GM18870 (cell line): Measurements from ENCODE around the gene AASS.
A peak's percentile ranks its signal among the peaks of the same experiment; 100 is the strongest.
"Not testable (repeated sequence)": the region's sequence is repeated elsewhere in the genome, so short reads cannot be mapped to it uniquely, and the experiment has no call there.

Experiments used
- ATAC-seq: cut with Tn5 transposase; IDR thresholded peaks from one replicate; pipeline ENCODE4 v1.9.1; 2021; ENCODE audit warnings: moderate library complexity; ENCODE audit not compliant: unreplicated experiment

The AASS gene

GRCh38 chr7:122143751-122144711 lies at the start of gene AASS:
Gene AASS, minus strand, starts transcription at chr7:122144249. Its CDS starts 10,523 bp downstream, at chr7:122133726.
- ATAC-seq = peak; percentile 100

GRCh38 chr7:122188785-122189184 lies 44.7 kb upstream of the AASS start:
- no peak for ATAC-seq

GRCh38 chr7:122183106-122183505 lies 39.1 kb upstream of the AASS start:
- no peak for ATAC-seq

GRCh38 chr7:122182081-122182480 lies 38.0 kb upstream of the AASS start:
- ATAC-seq = no peak

GRCh38 chr7:122172144-122172543 lies 28.1 kb upstream of the AASS start:
- ATAC-seq = not testable (repeated sequence)

- no peak for ATAC-seq
These were observed 22.7 kb upstream of the AASS start for GRCh38 chr7:122166740-122167139.

GRCh38 chr7:122166275-122166674 lies 22.2 kb upstream of the AASS start:
- ATAC-seq = no peak

GRCh38 chr7:122161628-122162027 lies 17.6 kb upstream of the AASS start:
- ATAC-seq = no peak

GRCh38 chr7:122155566-122155965 lies 11.5 kb upstream of the AASS start:
- no peak for ATAC-seq

- ATAC-seq = no peak
These were observed 4.8 kb upstream of the AASS start for GRCh38 chr7:122148878-122149277.

- ATAC-seq = no peak
These were observed 4.0 kb upstream of the AASS start for GRCh38 chr7:122148081-122148480.

GRCh38 chr7:122145937-122146645 lies 2.0 kb upstream of the AASS start:
- no peak for ATAC-seq

GRCh38 chr7:122143376-122143750 lies 686 bp downstream of the AASS start:
- no peak for ATAC-seq

GRCh38 chr7:122140918-122141317 lies 3.1 kb downstream of the AASS start:
- no peak for ATAC-seq

GRCh38 chr7:122137251-122138077 lies 6.6 kb downstream of the AASS start:
- no peak for ATAC-seq

- no peak for ATAC-seq
These were observed 7.3 kb downstream of the AASS start for GRCh38 chr7:122136639-122137245.

GRCh38 chr7:122136078-122136477 lies 8.0 kb downstream of the AASS start:
- no peak for ATAC-seq

- ATAC-seq = no peak
These were observed 8.8 kb downstream of the AASS start for GRCh38 chr7:122135275-122135674.

- ATAC-seq = not testable (repeated sequence)
These were observed 9.3 kb downstream of the AASS start for GRCh38 chr7:122134793-122135192.

- no peak for ATAC-seq
These were observed 10.6 kb downstream of the AASS start for GRCh38 chr7:122133477-122133876.

GRCh38 chr7:122132341-122132740 lies 11.7 kb downstream of the AASS start:
- no peak for ATAC-seq
